ENCODE results near the gene RALGAPA1.

RALGAPA1 gene

GRCh38 chr14:35761922-35762321 lies 47.2 kb downstream of the RALGAPA1 start:
- Histone ChIP-seq H3K27me3 (replicated peaks; ENCODE audit: insufficient read depth, low read length) (no peaks in the 10 kb centered on the region), H4K20me1 (ENCODE audit: insufficient read depth, low read length) (no peaks in the 10 kb centered on the region), H3F3A (ENCODE audit: insufficient read depth, low read length) (no peaks in the 10 kb centered on the region), H3K4me3 (ENCODE audit: low read length) (no peak overlapping the region), H3K9ac (ENCODE audit: low read length) (no peak overlapping the region), H3K4me2 (ENCODE audit: low read depth, low read length) (no peak overlapping the region), H3K9me3 (replicated peaks; ENCODE audit: insufficient read depth, low read length) (no peaks in the 10 kb centered on the region), H3K4me1 (ENCODE audit: low read length) (no peaks in the 10 kb centered on the region), H3K79me2 (ENCODE audit: low read length) (no peaks in the 10 kb centered on the region), H3K36me3 (replicated peaks; ENCODE audit: insufficient read depth, low read length) (no peaks in the 10 kb centered on the region), H3K9me2 (replicated peaks; ENCODE audit: insufficient read depth, low read length) (no peaks in the 10 kb centered on the region), H3K27ac (ENCODE audit: low read length) (no peak overlapping the region), H2AFZ (ENCODE audit: low read length) (no peak overlapping the region)
- DNase-seq: no peak
- TF ChIP-seq, protein P1, sequence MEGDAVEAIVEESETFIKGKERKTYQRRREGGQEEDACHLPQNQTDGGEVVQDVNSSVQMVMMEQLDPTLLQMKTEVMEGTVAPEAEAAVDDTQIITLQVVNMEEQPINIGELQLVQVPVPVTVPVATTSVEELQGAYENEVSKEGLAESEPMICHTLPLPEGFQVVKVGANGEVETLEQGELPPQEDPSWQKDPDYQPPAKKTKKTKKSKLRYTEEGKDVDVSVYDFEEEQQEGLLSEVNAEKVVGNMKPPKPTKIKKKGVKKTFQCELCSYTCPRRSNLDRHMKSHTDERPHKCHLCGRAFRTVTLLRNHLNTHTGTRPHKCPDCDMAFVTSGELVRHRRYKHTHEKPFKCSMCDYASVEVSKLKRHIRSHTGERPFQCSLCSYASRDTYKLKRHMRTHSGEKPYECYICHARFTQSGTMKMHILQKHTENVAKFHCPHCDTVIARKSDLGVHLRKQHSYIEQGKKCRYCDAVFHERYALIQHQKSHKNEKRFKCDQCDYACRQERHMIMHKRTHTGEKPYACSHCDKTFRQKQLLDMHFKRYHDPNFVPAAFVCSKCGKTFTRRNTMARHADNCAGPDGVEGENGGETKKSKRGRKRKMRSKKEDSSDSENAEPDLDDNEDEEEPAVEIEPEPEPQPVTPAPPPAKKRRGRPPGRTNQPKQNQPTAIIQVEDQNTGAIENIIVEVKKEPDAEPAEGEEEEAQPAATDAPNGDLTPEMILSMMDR (IDR thresholded peaks at IDR 0.05; ENCODE audit: low read length): no peak
- TF ChIP-seq EZH2phosphoT487 (IDR thresholded peaks at IDR 0.05; ENCODE audit: low read length) (no peak), EZH2 (optimal IDR thresholded peaks at IDR 0.05; ENCODE audit: low read depth, low read length) (no peak)

- TF ChIP-seq EZH2phosphoT487 (IDR thresholded peaks at IDR 0.05; ENCODE audit: low read length) (no peak), EZH2 (optimal IDR thresholded peaks at IDR 0.05; ENCODE audit: low read depth, low read length) (no peak)
- TF ChIP-seq, protein P1 (IDR thresholded peaks at IDR 0.05; ENCODE audit: low read length): no peak
Measured at GRCh38 chr14:35760143-35760542, 49.0 kb downstream of the RALGAPA1 start.

GRCh38 chr14:35758523-35759129 lies 50.5 kb downstream of the RALGAPA1 start:
- Histone ChIP-seq H2AFZ (ENCODE audit: low read length) (no peak overlapping the region), H3K27me3 (replicated peaks; ENCODE audit: insufficient read depth, low read length) (no peaks in the 10 kb centered on the region), H3K9me2 (replicated peaks; ENCODE audit: insufficient read depth, low read length) (no peaks in the 10 kb centered on the region), H3K79me2 (ENCODE audit: low read length) (no peaks in the 10 kb centered on the region), H3K4me2 (ENCODE audit: low read depth, low read length) (no peak overlapping the region), H3K4me3 (ENCODE audit: low read length) (no peak overlapping the region), H3F3A (ENCODE audit: insufficient read depth, low read length) (no peaks in the 10 kb centered on the region), H3K9me3 (replicated peaks; ENCODE audit: insufficient read depth, low read length) (no peaks in the 10 kb centered on the region), H3K36me3 (replicated peaks; ENCODE audit: insufficient read depth, low read length) (no peaks in the 10 kb centered on the region), H3K9ac (ENCODE audit: low read length) (no peak overlapping the region), H3K27ac (ENCODE audit: low read length) (no peak overlapping the region), H3K4me1 (ENCODE audit: low read length) (no peaks in the 10 kb centered on the region), H4K20me1 (ENCODE audit: insufficient read depth, low read length) (no peaks in the 10 kb centered on the region)
- TF ChIP-seq EZH2 (optimal IDR thresholded peaks at IDR 0.05; ENCODE audit: low read depth, low read length) (no peak), EZH2phosphoT487 (IDR thresholded peaks at IDR 0.05; ENCODE audit: low read length) (no peak)
- TF ChIP-seq, protein P1 (IDR thresholded peaks at IDR 0.05; ENCODE audit: low read length): no peak
- DNase-seq: no peak

More at GRCh38 chr14:35760143-35760542, 49.0 kb downstream of the RALGAPA1 start:
- no peaks in the 10 kb centered on the region for H3K79me2 ChIP-seq (ENCODE audit: low read length)
- no peaks in the 10 kb centered on the region for H3K9me3 ChIP-seq (replicated peaks; ENCODE audit: insufficient read depth, low read length)
- no peaks in the 10 kb centered on the region for H3K9me2 ChIP-seq (replicated peaks; ENCODE audit: insufficient read depth, low read length)
- DNase-seq: no peak
- H3K36me3 ChIP-seq (replicated peaks; ENCODE audit: insufficient read depth, low read length): no peaks in the 10 kb centered on the region
- no peaks in the 10 kb centered on the region for H4K20me1 ChIP-seq (ENCODE audit: insufficient read depth, low read length)
- no peaks in the 10 kb centered on the region for H3F3A ChIP-seq (ENCODE audit: insufficient read depth, low read length)
- no peaks in the 10 kb centered on the region for H3K4me1 ChIP-seq (ENCODE audit: low read length)
- H3K27ac ChIP-seq (ENCODE audit: low read length): no peak overlapping the region
- H3K9ac ChIP-seq (ENCODE audit: low read length): no peak overlapping the region
- no peak overlapping the region for H3K4me3 ChIP-seq (ENCODE audit: low read length)
- H3K4me2 ChIP-seq (ENCODE audit: low read depth, low read length): no peak overlapping the region
- no peak overlapping the region for H2AFZ ChIP-seq (ENCODE audit: low read length)
- H3K27me3 ChIP-seq (replicated peaks; ENCODE audit: insufficient read depth, low read length): no peaks in the 10 kb centered on the region

Data from MM.1S (cell line).